ENCODE data around the gene FRS2. TPM values are rescaled to one million over a fixed set of nuclear protein-coding genes. Genes with fewer than 3 reads are reported as not detected.

The FRS2 gene
- total RNA-seq, 1 donor: 64.4 TPM

DNA sequence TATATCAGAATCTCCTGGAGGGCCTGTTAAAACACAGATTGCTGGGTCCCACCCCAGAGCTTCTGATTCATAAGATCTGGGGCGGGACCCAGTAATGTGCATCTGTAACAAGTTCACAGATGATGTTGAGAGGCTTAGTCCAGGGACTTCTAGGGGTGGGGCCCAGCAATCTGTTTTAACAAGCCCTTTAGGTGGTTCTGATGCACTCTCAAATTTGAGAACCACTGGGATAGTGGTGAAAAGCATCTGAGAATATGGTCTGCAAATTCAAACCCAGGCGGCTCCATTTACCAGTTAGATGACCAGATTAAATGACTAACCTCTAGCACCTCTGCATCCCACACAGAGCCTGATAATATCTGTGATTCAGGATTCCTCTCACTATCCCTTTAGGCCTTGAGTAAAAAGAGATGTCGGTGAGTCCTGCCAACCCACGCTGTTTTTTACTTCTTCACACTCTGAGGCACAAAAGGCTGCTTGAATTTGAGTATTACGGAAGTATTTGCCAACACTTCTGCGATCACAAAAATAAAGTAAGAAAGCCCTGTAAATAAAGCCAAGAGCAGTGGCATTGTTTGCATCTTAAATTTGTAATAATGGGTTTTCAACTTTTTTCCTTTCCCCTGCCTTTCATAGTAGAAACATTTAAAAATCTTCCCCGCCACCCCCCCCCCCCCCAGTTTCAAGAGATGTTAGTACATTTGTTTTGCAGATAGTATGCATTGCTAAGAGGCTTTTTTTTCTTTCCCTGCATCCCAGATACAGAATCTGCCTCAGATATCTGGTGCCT, 1.8 kb upstream of the FRS2 start:
- Histone ChIP-seq H3K4me2 (ENCODE audit: insufficient read depth, low read length) (no peak overlapping the region), H3K4me1 (ENCODE audit: insufficient read depth, low read length) (peaks cover 33% of the 10 kb centered on the region), H3K36me3 (ENCODE audit: insufficient read depth, low read length) (no peaks in the 10 kb centered on the region), H4K20me1 (ENCODE audit: insufficient read depth, low read length) (peaks cover 25% of the 10 kb centered on the region), H3K27ac (ENCODE audit: low read depth, low read length) (no peak overlapping the region), H3K9me3 (ENCODE audit: low read depth, low read length) (no peaks in the 10 kb centered on the region), H3K27me3 (ENCODE audit: insufficient read depth, low read length) (no peaks in the 10 kb centered on the region), H3K79me2 (ENCODE audit: insufficient read depth, low read length) (peaks cover 33% of the 10 kb centered on the region), H2AFZ (ENCODE audit: low read length) (peak overlapping the region; percentile 71), H3K4me3 (ENCODE audit: insufficient read depth, low read length) (no peak overlapping the region)
- no peak for DNase-seq (ENCODE audit: insufficient read length, low spot score, missing footprints)
- TF ChIP-seq, protein P1, sequence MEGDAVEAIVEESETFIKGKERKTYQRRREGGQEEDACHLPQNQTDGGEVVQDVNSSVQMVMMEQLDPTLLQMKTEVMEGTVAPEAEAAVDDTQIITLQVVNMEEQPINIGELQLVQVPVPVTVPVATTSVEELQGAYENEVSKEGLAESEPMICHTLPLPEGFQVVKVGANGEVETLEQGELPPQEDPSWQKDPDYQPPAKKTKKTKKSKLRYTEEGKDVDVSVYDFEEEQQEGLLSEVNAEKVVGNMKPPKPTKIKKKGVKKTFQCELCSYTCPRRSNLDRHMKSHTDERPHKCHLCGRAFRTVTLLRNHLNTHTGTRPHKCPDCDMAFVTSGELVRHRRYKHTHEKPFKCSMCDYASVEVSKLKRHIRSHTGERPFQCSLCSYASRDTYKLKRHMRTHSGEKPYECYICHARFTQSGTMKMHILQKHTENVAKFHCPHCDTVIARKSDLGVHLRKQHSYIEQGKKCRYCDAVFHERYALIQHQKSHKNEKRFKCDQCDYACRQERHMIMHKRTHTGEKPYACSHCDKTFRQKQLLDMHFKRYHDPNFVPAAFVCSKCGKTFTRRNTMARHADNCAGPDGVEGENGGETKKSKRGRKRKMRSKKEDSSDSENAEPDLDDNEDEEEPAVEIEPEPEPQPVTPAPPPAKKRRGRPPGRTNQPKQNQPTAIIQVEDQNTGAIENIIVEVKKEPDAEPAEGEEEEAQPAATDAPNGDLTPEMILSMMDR (IDR thresholded peaks at IDR 0.05; ENCODE audit: extremely low read depth, low read depth, low read length): no peak

DNA sequence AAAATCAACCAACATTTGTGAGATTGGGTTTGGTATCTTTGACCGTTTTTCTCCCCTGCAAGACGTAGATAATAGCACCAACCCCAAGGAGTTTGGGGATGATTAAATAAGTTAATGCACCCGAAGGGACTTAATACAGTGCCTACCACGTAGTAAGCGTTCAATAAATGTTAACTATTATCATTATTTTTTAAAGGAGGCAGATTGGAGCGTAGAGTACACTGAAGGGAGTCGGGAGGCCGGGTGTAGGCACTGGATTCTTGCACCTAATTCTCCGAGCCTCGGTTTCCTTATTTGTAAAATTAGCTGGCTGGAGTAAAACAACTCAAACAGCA, 367 bp upstream of the FRS2 start:
- Histone ChIP-seq H3K9me3 (ENCODE audit: low read depth, low read length) (no peaks in the 10 kb centered on the region), H2AFZ (ENCODE audit: low read length) (peak overlapping the region; percentile 99), H3K27me3 (ENCODE audit: insufficient read depth, low read length) (no peaks in the 10 kb centered on the region), H3K4me2 (ENCODE audit: insufficient read depth, low read length) (peak overlapping the region; percentile 77), H4K20me1 (ENCODE audit: insufficient read depth, low read length) (peaks cover 37% of the 10 kb centered on the region), H3K36me3 (ENCODE audit: insufficient read depth, low read length) (no peaks in the 10 kb centered on the region), H3K27ac (ENCODE audit: low read depth, low read length) (peak overlapping the region; percentile 82), H3K4me3 (ENCODE audit: insufficient read depth, low read length) (peak overlapping the region; percentile 82), H3K79me2 (ENCODE audit: insufficient read depth, low read length) (peaks cover 47% of the 10 kb centered on the region), H3K4me1 (ENCODE audit: insufficient read depth, low read length) (peaks cover 47% of the 10 kb centered on the region)
- TF ChIP-seq, protein P1 (IDR thresholded peaks at IDR 0.05; ENCODE audit: extremely low read depth, low read depth, low read length): no peak
- DNase-seq (ENCODE audit: insufficient read length, low spot score, missing footprints): no peak

DNA sequence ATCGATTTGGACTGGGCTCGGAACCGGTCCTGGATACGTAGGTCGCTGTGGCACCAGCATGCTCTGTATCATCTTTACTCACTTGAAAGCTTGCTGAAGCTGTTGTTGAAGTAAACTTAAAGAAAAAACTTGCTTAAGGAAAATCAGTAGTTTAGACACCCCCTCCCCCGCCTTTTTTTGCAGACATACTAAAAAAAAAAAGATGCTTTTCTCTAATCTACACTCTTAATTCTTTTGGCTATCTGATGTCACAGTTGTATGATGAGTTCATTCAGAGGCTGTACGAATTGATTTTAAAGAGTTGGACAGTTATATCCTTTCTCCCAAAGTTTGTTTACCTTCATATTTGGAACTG, 865 bp downstream of the FRS2 start:
- peak overlapping the region; percentile 91 for H2AFZ ChIP-seq (ENCODE audit: low read length)
- H3K4me1 ChIP-seq (ENCODE audit: insufficient read depth, low read length): peaks cover 59% of the 10 kb centered on the region

More for the DNA sequence above, 865 bp downstream of the FRS2 start:
- Histone ChIP-seq H4K20me1 (ENCODE audit: insufficient read depth, low read length) (peaks cover 47% of the 10 kb centered on the region), H3K79me2 (ENCODE audit: insufficient read depth, low read length) (peaks cover 59% of the 10 kb centered on the region), H3K27me3 (ENCODE audit: insufficient read depth, low read length) (no peaks in the 10 kb centered on the region), H3K4me2 (ENCODE audit: insufficient read depth, low read length) (peak overlapping the region; percentile 77), H3K9me3 (ENCODE audit: low read depth, low read length) (no peaks in the 10 kb centered on the region), H3K4me3 (ENCODE audit: insufficient read depth, low read length) (peak overlapping the region; percentile 82), H3K27ac (ENCODE audit: low read depth, low read length) (peak overlapping the region; percentile 82), H3K36me3 (ENCODE audit: insufficient read depth, low read length) (no peaks in the 10 kb centered on the region)
- DNase-seq (ENCODE audit: insufficient read length, low spot score, missing footprints): no peak
- TF ChIP-seq, protein P1 (IDR thresholded peaks at IDR 0.05; ENCODE audit: extremely low read depth, low read depth, low read length): no peak
